ENCODE results near the gene ZNF891.

Gene ZNF891

GRCh38 chr12:133130038-133130807, at the start of gene ZNF891, which contains the start of gene ZNF10:
Gene ZNF891, minus strand, starts transcription at chr12:133130274. Its CDS starts 8,356 bp downstream, at chr12:133121918.
Gene ZNF10, plus strand, starts transcription at chr12:133130627. Its CDS starts 13,866 bp downstream, at chr12:133144493.
- DNase-seq (ENCODE audit: low spot score): peak; percentile 94

DNA sequence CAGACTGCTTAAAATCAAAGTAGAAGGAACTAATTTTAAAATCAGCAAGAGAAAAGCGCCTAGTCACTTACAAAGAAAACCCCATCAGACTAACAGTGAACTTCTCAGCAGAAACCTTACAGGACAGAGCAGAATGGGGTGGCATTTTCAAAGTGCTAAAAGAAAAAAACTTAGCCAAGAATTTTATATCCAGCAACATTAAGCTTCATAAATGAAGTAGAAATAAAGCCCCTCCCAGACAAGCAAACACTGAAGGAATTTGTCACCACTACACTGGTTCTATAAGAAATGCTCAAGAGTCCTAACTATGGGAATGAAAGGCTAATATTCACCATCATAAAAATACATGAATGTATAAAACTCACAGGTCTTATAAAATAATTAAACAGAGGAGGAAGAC, 44.8 kb upstream of the ZNF891 start:
- no peak for DNase-seq (ENCODE audit: low spot score)

- no peak for DNase-seq (ENCODE audit: low spot score)
Observed at GRCh38 chr12:133172491-133172890, 42.4 kb upstream of the ZNF891 start.

GRCh38 chr12:133165776-133166175, 35.7 kb upstream of the ZNF891 start:
- no peak for DNase-seq (ENCODE audit: low spot score)

DNA sequence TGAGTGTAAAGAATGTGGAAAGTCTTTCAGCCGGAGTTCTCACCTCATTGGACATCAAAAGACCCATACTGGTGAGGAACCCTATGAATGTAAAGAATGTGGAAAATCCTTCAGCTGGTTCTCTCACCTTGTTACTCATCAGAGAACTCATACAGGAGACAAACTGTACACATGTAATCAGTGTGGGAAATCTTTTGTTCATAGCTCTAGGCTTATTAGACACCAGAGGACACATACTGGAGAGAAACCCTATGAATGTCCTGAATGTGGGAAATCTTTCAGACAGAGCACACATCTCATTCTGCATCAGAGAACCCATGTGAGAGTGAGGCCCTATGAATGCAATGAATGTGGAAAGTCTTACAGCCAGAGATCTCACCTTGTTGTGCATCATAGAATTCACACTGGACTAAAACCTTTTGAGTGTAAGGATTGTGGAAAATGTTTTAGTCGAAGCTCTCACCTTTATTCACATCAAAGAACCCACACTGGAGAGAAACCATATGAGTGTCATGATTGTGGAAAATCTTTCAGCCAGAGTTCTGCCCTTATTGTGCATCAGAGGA, 26.1 kb upstream of the ZNF891 start:
- DNase-seq (ENCODE audit: low spot score): no peak

- DNase-seq (ENCODE audit: low spot score): no peak
Observed at GRCh38 chr12:133145981-133146380, 15.9 kb upstream of the ZNF891 start.

DNA sequence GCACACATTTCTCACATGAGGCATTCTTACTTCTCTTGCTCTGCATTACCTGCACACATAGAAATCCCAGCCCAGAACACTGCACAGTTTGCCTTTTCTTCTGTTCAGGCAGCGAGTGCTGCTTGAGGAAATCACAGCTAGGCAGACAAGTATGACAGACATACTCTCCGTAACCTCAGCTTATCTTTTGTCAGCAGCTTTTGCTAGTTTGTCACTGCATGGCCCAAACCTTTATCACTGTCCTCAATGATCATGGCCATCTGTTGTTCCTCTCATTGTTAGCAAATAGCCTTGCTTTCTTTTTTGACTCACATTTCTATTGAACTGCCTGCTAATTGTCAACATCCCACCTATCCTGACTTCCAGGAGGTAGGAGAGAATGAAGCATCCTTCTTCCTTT, 5.7 kb upstream of the ZNF891 start:
- no peak for DNase-seq (ENCODE audit: low spot score)

DNA sequence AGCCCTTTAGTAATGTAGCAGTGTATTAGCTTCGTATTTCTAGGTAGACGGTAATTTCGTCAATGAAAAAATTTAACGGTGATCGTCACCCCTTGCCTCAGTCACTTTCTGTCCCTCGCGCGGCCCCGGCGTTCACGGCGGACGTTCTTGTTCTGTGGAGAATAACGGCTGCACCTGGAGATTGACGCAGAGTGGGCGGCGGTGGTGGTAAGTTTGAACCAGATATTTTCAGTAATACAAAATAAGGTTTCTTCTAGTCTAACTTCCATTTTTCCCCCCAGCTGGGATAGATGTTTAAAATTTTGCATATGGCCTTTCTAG, 694 bp upstream of the ZNF891 start:
- DNase-seq (ENCODE audit: low spot score): no peak

DNA sequence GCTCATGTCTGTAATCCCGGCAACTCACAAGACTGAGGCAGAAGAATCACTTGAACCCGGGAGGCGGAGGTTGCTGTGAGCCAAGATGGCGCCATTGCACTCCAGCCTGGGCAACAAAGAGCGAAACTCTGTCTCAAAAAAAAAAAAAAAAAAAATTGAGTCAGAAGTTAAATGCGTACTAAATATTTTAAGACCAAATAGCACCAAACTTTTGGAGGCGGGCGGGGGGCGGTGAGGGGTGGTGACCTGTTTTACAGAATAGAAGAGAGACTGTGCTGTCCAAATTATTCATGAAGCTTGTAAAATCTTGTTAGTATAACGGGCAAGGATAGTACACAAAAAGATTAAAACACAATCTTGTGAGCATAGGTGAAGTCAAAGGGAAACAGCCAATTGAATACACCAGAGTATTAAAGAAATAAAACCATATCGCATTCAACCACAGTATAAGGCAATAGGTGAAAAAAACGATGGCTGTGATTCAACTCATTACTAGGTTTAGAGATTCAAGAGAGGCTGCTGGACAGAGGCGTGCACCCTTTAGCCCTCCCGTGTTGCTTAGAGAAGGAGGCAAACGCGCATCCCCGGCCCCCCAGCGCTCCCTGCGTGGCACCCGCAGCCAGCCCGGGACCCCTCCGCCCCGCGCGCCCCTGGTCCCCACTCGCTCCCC, 571 bp downstream of the ZNF891 start:
- DNase-seq (ENCODE audit: low spot score): peak; percentile 46

GRCh38 chr12:133124674-133125073, 5.4 kb downstream of the ZNF891 start:
- no peak for DNase-seq (ENCODE audit: low spot score)

DNA sequence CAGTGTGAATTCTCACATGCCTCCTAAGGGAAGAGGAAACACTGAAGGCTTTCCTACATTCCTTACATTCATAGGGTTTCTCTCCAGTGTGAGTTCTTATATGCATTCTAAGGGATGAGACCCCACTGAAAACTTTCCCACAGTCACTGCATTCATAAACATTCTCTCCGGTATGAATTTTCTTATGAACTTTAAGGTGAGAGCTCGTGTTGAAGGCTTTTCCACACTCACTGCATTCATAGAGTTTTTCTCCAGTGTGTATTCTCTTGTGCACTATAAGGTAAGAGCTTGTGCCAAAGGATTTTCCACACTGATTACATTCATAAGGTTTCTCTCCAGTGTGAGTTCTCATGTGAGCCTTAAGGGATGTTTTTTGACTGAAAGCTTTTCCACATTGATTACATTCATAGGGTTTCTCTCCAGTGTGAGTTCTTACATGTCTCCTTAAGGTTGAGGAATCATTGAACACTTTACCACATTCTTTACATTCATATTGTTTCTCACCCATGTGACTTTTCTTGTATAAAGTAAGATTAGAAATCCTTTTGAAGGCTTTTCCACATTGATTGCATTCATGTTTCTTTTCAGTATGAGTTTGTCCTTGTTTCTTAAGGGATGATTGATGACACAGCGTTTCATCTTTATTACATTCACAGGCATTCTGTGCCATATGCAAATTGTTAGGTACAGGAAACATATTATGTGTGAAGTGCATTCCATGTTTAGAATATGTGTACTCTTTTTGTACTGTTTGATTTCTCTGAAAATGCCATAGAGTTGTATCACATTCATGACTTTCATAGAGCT, 9.5 kb downstream of the ZNF891 start:
- DNase-seq (ENCODE audit: low spot score): no peak

DNA sequence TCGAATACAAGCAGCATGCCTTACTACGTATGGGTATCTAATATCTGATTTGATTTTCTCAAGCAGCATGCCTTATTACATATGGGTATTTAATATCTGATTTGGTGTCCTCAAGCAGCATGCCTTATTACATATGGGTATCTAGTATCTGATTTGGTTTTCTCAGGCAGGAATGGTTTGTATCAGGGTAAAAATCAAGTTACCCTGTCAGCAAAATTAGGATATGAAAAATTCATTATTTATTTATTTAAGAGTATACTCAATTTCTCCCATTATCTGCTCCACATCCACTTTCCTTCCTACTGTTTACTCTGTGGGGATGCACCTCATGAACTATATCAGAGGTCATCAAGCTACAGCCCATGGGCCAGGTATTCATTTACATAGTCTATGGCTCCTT, 21.9 kb downstream of the ZNF891 start:
- DNase-seq (ENCODE audit: low spot score): no peak

DNA sequence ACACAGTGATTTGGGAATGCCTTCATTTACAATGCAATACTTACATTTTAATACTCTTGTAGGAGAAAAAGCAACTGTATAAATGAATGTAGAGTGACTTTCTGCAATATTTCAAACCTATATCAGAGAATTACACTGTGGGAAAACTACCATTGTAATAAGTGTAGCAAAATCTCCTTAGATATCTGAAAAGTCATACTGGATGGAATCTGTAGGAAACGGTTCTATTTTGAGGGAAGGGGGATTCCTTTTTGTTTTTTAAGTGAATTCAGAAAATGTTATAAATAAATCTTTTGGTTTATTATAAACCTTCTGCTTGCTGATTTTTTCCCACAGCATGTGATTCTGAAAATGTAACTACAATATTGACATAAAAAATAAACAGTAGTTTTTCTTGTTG, 23.0 kb downstream of the ZNF891 start:
- no peak for DNase-seq (ENCODE audit: low spot score)

DNA sequence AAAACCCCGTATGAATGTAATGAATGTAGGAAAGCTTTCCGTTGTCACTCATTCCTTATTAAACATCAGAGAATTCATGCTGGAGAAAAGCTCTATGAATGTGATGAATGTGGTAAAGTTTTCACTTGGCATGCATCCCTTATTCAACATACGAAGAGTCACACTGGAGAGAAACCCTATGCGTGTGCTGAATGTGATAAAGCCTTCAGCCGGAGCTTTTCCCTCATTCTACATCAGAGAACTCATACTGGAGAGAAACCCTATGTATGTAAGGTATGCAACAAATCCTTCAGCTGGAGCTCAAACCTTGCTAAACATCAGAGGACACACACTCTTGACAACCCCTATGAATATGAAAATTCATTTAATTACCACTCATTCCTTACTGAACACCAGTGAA, 23.8 kb downstream of the ZNF891 start:
- no peak for DNase-seq (ENCODE audit: low spot score)

DNA sequence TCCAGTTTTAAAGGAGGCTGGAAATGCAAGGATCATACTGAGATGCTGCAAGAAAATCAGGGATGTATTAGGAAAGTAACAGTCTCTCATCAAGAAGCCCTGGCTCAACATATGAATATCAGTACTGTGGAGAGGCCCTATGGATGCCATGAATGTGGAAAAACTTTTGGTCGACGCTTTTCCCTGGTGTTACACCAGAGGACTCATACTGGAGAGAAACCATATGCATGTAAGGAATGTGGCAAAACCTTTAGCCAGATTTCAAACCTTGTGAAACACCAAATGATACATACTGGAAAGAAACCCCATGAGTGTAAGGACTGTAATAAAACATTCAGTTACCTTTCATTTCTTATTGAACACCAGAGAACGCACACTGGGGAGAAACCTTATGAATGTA, 24.5 kb downstream of the ZNF891 start:
- no peak for DNase-seq (ENCODE audit: low spot score)

- DNase-seq (ENCODE audit: low spot score): no peak
Observed at GRCh38 chr12:133083345-133083744, 46.7 kb downstream of the ZNF891 start.

GRCh38 chr12:133081159-133081780, 48.8 kb downstream of the ZNF891 start:
- no peak for DNase-seq (ENCODE audit: low spot score)

GRCh38 chr12:133080368-133081158, 49.5 kb downstream of the ZNF891 start, which contains the start of gene ZNF140:
Gene ZNF140, plus strand, starts transcription at chr12:133080923. Its CDS starts 398 bp downstream, at chr12:133081321.
- DNase-seq (ENCODE audit: low spot score): peak; percentile 92

DNA sequence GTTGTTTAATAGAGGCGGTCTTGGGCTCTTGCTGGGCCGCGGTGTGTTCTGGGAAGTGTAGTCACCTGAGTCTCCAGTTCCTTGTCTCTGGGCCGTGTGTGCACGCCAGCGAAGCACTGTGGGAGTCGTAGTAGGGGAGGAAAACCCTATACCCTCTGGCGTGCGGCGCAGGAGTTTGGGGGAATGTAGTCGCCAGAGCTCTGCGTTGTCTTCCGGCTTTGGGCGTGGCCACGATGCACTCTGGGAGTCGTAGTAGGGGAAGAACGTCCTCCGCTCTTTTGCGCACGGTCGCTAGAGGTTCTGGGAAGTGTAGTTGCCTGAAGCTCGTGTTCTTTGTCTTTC, 50.1 kb downstream of the ZNF891 start:
- peak; percentile 98 for DNase-seq (ENCODE audit: low spot score)

DNA sequence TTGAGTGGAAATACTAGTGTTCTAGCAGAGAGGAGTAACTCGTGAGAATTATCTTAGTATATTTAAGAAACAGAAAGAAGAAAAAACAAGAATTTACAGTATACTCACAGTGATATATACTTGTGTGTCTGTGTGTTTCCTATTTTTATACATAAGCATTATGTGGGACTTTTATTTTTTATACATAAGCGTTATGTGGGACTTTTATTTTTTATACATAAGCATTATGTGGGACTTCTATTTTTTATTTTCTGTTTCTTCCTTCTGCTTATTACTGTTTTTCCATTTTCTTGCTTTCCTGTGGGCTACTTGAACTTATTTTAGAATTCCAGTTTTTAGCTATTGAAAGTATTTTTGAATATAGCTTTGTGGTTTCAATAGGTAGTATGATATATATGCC, 56.2 kb downstream of the ZNF891 start:
- DNase-seq (ENCODE audit: low spot score): no peak

- DNase-seq (ENCODE audit: low spot score): no peak
Observed at GRCh38 chr12:133063556-133063955, 66.5 kb downstream of the ZNF891 start.

Measured in SW480 (cell line).